Epithelial cell of esophagus (primary cell): ENCODE data around the gene HNRNPF.

Experiments
- DNase-seq: peaks from one replicate; pipeline ENCODE4 v3.0.0; 2010; ENCODE audit warnings: low read depth
- H3K4me3 ChIP-seq: 2 replicates; pipeline ENCODE4 v1.5.1; 2011; ENCODE audit warnings: mild to moderate bottlenecking, low read length, control low read depth
- TF ChIP-seq, protein P1 (sequence below): IDR thresholded peaks from 2 replicates; pipeline ENCODE4 v1.5.1; 2011; ENCODE audit warnings: low read depth, mild to moderate bottlenecking, low read length, control low read depth, inconsistent platforms; ENCODE audit not compliant: insufficient read depth; ENCODE audit errors: missing control alignments

The HNRNPF gene

DNA sequence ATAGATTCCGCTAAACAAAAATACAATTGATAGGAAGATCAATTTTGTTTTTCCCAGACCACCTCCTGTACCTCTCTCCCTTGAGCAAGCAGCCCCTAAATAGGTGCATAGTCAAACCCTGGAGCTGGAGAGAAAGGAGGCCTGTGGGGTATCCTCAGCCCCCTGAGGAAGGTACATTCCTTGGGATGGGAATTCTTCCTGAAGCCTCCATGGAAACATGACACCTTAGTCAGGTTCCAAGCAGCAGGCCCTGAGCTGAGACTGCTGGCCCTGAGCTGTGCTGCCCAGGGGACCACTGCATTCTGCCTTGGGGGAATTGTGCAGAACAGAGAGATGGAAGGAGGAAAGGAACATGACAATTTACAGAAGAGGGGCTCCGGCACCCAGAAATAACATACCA is 7.4 kb downstream of the HNRNPF start:
- DNase-seq, result no peak
- TF ChIP-seq, protein P1, sequence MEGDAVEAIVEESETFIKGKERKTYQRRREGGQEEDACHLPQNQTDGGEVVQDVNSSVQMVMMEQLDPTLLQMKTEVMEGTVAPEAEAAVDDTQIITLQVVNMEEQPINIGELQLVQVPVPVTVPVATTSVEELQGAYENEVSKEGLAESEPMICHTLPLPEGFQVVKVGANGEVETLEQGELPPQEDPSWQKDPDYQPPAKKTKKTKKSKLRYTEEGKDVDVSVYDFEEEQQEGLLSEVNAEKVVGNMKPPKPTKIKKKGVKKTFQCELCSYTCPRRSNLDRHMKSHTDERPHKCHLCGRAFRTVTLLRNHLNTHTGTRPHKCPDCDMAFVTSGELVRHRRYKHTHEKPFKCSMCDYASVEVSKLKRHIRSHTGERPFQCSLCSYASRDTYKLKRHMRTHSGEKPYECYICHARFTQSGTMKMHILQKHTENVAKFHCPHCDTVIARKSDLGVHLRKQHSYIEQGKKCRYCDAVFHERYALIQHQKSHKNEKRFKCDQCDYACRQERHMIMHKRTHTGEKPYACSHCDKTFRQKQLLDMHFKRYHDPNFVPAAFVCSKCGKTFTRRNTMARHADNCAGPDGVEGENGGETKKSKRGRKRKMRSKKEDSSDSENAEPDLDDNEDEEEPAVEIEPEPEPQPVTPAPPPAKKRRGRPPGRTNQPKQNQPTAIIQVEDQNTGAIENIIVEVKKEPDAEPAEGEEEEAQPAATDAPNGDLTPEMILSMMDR, result no peak
- no peak overlapping the region for H3K4me3 ChIP-seq

DNA sequence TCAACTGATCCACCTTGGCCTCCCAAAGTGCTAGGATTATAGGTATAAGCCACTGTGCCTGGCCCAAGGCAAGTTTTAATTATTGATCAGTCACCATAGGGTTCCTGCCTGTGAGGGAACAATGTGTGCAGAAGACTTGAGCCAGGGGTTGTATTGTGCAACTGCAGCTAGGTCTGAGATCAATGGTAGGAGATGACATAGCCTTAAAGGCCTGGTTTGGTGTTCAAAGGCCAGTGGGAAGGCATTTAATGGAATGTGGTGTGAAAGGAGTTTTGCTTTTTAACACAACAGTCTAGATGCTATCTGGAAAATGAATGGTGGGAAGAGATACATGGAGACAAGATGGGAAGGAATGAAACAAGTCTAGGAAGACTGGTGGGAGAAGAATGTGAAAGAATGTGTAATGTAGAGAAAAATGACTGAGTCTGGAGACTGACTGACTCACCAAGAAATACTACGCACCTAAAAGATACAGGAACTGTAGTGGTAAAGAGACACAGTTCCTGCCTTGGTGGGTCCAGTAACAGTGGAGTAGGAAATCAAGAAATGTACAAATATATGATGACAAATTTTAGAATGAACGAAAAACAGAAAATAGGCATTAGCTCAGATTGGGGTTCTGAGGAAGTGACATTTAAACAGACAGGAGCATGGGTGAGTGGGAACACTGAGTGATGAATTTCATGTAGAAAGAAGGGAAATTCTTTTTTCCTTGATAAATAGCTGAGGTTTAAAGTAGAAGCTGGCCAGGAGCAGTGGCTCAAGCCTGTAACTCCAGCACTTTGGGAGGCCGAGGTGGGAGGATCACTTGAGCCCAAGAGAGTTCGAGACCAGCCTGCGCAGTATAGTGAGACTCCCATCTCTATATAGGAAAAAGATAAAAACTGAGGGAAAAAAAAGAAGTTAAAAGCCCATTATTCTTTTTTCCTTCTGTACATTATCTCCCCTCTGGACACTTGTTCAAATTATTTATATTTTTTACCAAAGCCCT is 9.4 kb downstream of the HNRNPF start:
- no peak for DNase-seq
- TF ChIP-seq, protein P1, result no peak
- H3K4me3 ChIP-seq, result no peak overlapping the region

DNA sequence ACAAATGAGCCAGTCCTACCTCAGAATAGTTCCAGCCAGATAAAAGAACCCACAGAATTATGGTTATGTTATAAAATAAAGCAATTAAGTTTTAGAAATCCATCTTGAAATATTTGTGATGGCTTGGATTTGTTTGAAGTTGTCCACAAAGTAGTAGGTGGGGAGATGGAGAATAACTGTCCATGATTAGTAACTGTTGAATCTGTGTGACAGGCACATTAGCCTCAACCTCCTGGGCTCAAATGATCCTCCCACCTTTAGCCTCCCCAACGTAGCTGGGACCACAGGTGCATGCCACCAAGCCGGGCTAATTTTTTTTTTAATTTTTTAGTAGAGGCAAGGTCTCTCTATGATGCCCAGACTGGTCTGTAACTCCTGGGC is 10.1 kb downstream of the HNRNPF start:
- TF ChIP-seq, protein P1, result no peak
- H3K4me3 ChIP-seq, result no peak overlapping the region
- DNase-seq, result no peak

DNA sequence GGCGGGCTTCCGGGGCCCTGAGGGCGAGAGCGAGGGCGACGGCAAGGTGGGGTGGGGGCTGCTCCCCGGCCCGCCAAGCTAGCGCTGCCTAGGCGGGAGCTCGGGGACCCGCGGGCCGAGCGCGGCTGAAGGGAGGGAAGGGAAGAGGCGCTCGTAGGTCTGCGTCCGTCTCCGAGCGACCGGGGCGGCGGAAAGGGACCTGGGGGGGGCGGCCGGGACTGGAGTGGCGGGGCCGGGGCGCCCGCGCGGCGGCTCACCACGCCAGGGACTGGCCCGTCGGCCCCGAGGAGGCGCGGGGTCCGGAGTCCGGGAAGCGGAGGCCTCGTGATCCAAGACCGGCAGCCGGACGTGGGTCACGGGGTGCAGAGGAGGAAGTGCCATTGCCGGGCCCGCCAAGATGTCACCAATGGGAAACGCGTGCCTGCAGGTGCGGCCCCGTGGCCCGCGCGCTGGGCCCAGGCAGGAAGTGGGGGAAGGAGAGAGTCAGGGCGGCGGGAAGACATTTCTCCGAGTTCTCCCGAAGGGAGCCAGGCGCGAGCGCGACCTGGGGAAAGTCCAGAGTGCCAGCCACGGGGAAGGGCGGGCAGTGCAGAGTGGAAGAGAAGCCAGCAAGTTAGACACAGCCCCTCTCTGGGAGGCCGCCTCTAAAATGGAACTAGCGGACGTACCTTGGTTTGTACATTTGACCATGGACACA is 11.9 kb downstream of the HNRNPF start:
- TF ChIP-seq, protein P1, result no peak
- DNase-seq, result peak; percentile 74
- peak overlapping the region; percentile 52 for H3K4me3 ChIP-seq

DNA sequence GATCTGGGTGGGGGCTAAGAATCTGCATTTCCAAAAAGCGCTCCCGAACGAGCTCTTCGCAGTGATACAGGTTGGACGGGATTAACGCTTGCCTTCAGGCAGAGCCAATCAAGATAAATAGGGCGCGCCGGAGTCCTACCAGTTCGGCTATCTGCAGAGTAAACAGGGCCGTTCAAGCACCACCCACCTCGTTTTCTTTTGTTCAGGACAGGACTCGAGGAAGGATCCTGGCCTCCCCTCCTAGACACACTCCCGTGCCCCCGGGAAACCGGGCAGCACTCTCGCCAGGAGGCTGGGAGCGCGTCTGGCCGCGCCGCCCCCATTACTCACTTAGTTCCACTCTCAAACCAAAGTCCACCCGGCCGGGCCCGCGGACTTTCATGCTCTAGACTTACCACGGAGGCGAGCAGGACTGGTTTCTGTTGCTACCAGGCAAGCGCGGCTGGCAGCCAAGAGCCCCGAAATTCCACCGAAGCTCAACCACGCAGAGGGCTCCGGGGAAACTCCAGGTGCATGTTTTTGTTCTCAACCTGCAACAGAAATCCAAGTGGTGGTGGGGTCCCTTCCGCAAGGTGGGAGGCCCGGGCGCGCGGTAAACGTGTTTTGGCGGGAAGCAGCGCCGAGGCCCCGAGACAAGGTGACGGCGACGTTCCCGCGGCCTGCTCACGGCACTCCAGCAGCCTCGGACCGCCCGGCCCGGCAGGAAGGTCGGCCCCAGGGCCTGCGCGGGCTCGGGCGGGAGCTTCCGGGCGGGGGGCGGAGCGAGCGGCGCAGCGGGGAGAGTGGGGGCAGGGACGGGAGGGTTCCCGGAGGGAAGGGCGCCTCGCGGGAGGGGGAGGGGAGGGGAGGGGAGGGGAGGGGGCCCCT is 12.7 kb downstream of the HNRNPF start:
- peak overlapping the region; percentile 55 for H3K4me3 ChIP-seq
- TF ChIP-seq, protein P1, result no peak
- DNase-seq, result peak; percentile 81

DNA sequence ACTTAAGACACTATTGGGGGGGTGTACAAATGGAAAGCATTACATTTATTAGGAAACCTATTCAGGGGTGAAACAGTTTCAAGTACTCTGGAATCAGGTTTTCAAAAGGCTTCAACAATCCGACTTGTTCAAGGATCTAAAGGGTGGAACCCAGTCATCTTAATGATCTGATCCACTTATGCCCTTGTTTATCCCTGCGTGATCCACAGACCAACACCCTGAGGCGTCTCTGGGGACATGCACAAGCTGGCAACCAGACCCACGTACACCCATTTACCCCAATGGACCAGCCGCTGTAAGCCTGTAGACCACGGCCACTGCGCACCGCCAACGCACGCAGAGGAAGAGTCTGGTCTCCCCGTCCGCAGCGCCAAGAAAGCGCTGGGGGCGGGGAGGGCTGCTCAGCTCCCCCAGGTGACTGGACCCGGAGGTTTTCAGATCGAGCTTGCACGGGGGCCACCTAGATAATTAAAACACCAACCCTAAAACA is 13.4 kb downstream of the HNRNPF start:
- H3K4me3 ChIP-seq, result peak overlapping the region; percentile 55
- DNase-seq, result no peak
- TF ChIP-seq, protein P1, result no peak
